Gastroesophageal sphincter (tissue), 3 donors: Measurements from ENCODE around the gene SH3RF1.

Source experiments
- CTCF ChIP-seq, 4 experiments: fragments of 200-600 bp in 2 of 4; fragments of 450-650 bp in 2 of 4; sonication (generic) in 1 of 4; IDR thresholded peaks; one replicate each; pipeline ENCODE4 v1.5.1; 2017 to 2019; ENCODE audit warnings: antibody characterized with exemption in 4 of 4, mild to moderate bottlenecking in 2 of 4, moderate library complexity in 2 of 4
- EP300 ChIP-seq: sonication (generic); formaldehyde crosslinking; IDR thresholded peaks from one replicate; pipeline ENCODE4 v1.6.1; 2017; ENCODE audit warnings: antibody characterized with exemption, mild to moderate bottlenecking
- POLR2A ChIP-seq, 2 donors: fragments of 450-650 bp; IDR thresholded peaks; one replicate each; pipeline ENCODE4 v1.6.1; 2017; ENCODE audit warnings: antibody characterized with exemption in 2 of 2, mild to moderate bottlenecking in 2 of 2, moderate library complexity in 1 of 2
- POLR2AphosphoS5 ChIP-seq: sonication (generic); formaldehyde crosslinking; IDR thresholded peaks from one replicate; pipeline ENCODE4 v1.6.1; 2017; ENCODE audit warnings: antibody characterized with exemption

GRCh38 chr4:169089004-169089403 is 181.8 kb downstream of the SH3RF1 start:
- TF ChIP-seq CTCF (IDR thresholded peaks at IDR 0.05) (no peak), EP300 (no peak), POLR2A (IDR thresholded peaks at IDR 0.05) (no peak), POLR2AphosphoS5 (no peak)
